ENCODE data around the gene ULK1.
"Not testable (repeated sequence)": the region's sequence is repeated elsewhere in the genome, so short reads cannot be mapped to it uniquely, and the experiment has no call there.

ULK1 gene

DNA sequence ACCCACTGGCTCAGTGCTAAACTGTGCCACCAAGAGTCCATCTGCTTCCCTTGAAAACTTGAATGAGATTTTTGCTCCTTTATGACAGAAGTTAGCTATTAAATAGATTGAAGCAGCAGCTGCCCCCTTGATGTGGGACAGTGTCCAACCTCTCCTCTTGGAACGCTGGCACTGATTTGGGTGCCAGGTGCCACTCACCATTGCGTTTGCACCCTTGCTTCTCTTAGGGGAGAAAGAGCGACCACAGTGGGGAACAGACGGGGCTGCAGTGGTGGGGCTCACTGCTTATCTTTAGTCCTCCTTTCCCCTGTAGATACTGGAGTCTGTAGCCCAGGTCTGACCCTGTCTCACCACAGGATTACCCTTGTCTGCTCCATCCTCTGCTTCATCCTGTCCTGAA is 64.7 kb downstream of the ULK1 start:
- H3K27me3 ChIP-seq: no peaks in the 10 kb centered on the region
- no peak overlapping the region for H3K4me3 ChIP-seq
- peaks cover 10 to 25% (median 12%) of the 10 kb centered on the region in 3 donors for H3K36me3 ChIP-seq
- no peak for DNase-seq
- intact Hi-C loops (cut with DNase I; ENCODE audit: low total_unique reads): no loop called here
- no peaks in the 10 kb centered on the region for H3K9me3 ChIP-seq
- H3K27ac ChIP-seq: no peak overlapping the region
- H3K4me1 ChIP-seq: peaks cover 0 to 40% (median 13%) of the 10 kb centered on the region in 4 donors
- TF ChIP-seq, protein P1, sequence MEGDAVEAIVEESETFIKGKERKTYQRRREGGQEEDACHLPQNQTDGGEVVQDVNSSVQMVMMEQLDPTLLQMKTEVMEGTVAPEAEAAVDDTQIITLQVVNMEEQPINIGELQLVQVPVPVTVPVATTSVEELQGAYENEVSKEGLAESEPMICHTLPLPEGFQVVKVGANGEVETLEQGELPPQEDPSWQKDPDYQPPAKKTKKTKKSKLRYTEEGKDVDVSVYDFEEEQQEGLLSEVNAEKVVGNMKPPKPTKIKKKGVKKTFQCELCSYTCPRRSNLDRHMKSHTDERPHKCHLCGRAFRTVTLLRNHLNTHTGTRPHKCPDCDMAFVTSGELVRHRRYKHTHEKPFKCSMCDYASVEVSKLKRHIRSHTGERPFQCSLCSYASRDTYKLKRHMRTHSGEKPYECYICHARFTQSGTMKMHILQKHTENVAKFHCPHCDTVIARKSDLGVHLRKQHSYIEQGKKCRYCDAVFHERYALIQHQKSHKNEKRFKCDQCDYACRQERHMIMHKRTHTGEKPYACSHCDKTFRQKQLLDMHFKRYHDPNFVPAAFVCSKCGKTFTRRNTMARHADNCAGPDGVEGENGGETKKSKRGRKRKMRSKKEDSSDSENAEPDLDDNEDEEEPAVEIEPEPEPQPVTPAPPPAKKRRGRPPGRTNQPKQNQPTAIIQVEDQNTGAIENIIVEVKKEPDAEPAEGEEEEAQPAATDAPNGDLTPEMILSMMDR (IDR thresholded peaks at IDR 0.05): no peak

DNA sequence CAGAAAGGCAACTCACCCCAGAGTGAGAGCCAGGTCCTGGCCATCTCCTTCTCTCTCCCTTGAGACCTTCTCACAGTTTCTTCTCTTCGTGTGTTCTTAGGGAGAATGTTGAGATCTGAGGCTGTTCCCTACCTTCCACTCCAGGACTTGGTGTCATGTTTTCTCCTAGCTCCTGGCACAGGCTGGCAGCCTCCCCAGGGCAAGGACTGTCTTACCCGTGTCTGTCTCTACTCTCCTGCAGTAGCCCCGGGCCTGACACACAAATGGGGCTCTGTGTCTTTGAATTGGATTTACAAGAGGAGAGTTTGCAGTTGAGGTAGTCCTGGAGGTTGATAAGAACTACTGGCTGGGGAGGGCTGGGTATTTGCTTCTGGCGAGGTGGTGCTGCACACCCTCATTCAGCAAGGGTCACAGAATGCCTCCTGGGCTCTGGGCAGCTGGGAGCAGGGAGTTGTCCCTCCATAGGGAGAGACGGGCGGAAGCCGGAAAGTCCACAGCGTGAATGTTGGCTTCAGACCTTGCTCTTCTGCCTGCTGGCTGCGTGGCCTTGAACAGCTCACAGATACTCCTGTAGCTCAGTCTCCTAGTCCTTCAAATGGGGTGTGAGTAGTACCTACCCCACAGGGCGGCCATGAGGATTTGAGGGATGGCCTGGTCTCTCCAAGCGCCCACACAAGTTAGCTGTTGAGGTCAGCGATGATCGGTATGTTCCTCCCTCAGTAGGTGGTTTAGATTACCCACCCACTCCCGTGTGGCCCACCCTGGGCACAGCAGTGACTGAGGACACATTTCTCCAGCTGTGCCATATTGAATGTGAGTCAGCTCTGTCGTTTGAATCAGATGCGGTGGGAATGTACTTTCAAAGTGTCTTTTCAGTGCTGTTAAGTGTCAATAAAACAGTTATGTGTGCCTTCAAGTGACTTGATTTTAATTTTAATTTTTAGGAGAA is 65.5 kb downstream of the ULK1 start:
- Histone ChIP-seq H3K4me1 (peaks cover 0 to 40% (median 13%) of the 10 kb centered on the region in 4 donors), H3K4me3 (no peak overlapping the region), H3K36me3 (peaks cover 10 to 25% (median 12%) of the 10 kb centered on the region in 3 donors), H3K27ac (no peak overlapping the region), H3K9me3 (no peaks in the 10 kb centered on the region), H3K27me3 (no peaks in the 10 kb centered on the region)
- intact Hi-C loops (cut with DNase I; ENCODE audit: low total_unique reads): no loop called here
- no peak for DNase-seq
- TF ChIP-seq, protein P1 (IDR thresholded peaks at IDR 0.05): no peak

DNA sequence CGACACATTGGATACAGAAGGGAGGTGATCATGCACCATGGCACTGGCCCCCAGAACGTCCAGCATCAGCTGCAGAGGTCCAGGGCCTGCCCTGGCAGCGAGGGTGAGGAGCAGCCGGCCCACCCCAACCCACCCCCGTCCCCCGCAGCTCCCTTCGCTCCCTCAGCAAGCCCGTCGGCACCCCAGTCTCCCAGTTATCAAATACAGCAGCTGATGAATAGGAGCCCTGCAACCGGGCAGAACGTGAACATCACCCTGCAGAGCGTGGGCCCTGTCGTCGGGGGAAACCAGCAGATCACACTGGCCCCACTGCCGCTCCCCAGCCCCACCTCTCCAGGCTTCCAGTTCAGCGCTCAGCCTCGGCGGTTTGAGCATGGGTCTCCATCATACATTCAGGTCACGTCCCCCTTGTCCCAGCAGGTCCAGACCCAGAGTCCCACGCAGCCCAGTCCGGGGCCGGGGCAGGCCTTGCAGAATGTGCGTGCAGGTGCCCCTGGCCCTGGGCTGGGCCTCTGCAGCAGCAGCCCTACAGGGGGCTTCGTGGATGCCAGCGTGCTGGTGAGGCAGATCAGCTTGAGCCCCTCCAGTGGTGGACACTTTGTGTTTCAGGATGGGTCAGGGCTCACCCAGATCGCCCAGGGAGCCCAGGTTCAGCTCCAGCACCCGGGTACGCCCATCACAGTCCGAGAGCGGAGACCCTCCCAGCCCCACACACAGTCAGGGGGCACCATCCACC is 66.3 kb downstream of the ULK1 start:
- intact Hi-C loops (cut with DNase I; ENCODE audit: low total_unique reads); H3K27me3 ChIP-seq; DNase-seq; H3K9me3 ChIP-seq; H3K27ac ChIP-seq; H3K4me3 ChIP-seq: not testable (repeated sequence)
- Histone ChIP-seq H3K36me3 (peaks cover 10 to 25% (median 12%) of the 10 kb centered on the region in 3 donors), H3K4me1 (peaks cover 0 to 40% (median 13%) of the 10 kb centered on the region in 4 donors)

DNA sequence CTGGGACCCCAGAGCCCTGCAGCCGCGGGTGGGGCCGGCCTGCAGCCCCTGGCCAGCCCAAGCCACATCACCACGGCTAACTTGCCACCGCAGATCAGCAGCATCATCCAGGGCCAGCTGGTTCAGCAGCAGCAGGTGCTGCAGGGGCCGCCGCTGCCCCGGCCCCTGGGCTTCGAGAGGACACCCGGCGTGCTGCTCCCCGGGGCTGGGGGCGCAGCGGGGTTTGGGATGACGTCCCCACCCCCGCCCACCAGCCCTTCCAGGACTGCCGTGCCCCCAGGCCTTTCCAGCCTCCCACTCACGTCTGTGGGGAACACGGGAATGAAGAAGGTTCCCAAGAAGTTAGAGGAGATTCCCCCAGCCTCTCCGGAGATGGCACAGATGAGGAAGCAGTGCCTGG is 66.9 kb downstream of the ULK1 start:
- H3K36me3 ChIP-seq: peaks cover 10 to 25% (median 12%) of the 10 kb centered on the region in 3 donors
- H3K4me1 ChIP-seq: peaks cover 0 to 34% (median 13%) of the 10 kb centered on the region in 4 donors
- intact Hi-C loops (cut with DNase I; ENCODE audit: low total_unique reads); H3K4me3 ChIP-seq; H3K9me3 ChIP-seq; DNase-seq; H3K27ac ChIP-seq; H3K27me3 ChIP-seq: not testable (repeated sequence)

DNA sequence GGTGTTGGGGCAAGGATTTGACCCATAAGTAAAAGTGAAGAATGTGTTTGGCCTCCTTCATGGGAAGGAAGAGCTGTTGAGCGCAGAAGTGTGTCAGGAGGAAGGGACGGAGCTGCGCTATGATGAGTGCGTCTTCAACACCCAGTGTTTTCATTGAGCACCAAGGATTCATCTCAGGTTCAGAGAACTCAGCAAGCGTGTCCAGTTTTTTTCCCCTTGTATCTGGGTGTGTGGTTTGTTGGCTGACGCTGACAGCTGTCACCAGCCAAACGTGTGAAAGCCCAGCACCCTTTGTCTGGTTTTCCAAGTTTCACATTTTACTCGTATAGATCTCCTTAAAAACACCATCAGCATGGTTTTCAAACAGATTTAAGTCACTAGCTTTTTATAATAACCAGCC is 67.6 kb downstream of the ULK1 start:
- H3K27me3 ChIP-seq: no peaks in the 10 kb centered on the region
- H3K4me3 ChIP-seq: no peak overlapping the region
- intact Hi-C loops (cut with DNase I; ENCODE audit: low total_unique reads): no loop called here
- H3K36me3 ChIP-seq: peaks cover 10 to 25% (median 12%) of the 10 kb centered on the region in 3 donors
- peaks cover 0 to 31% (median 13%) of the 10 kb centered on the region in 4 donors for H3K4me1 ChIP-seq
- no peaks in the 10 kb centered on the region for H3K9me3 ChIP-seq
- DNase-seq: no peak
- no peak overlapping the region for H3K27ac ChIP-seq
- TF ChIP-seq, protein P1 (IDR thresholded peaks at IDR 0.05): no peak

DNA sequence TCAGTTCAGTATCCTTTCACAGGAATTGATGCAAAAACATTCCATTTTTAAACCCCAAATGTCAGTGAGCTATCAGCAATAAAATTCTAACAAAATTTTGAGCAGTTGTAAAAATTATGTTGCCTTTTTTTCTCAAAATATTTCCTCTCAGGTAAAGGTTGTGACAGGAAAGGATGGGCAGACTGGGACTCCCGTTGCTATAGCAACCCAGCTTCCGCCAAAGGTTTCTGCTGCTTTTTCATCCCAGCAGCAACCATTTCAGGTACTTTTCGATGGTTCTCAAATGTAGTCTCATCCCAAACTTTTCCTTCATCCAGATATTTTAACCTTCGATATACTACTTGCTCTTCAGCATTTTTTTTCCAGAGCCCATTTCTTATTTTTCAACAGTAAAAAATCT is 69.0 kb downstream of the ULK1 start:
- TF ChIP-seq, protein P1 (IDR thresholded peaks at IDR 0.05): no peak
- Histone ChIP-seq H3K27me3 (no peaks in the 10 kb centered on the region), H3K4me1 (peaks cover 0 to 20% (median 9%) of the 10 kb centered on the region in 4 donors), H3K4me3 (no peak overlapping the region), H3K9me3 (no peaks in the 10 kb centered on the region), H3K27ac (no peak overlapping the region), H3K36me3 (peaks cover 10 to 25% (median 12%) of the 10 kb centered on the region in 3 donors)
- no peak for DNase-seq
- intact Hi-C loops (cut with DNase I; ENCODE audit: low total_unique reads): no loop called here

Data from tibial artery (tissue), 4 donors.